Ishikawa (cell line): ENCODE results near the gene LZIC.

Source experiments
- CEBPB ChIP-seq: IDR thresholded peaks from 2 replicates; pipeline ENCODE4 v1.6.1; 2012
- EGR1 ChIP-seq: IDR thresholded peaks from 2 replicates; pipeline ENCODE4 v1.6.1; 2012
- EP300 ChIP-seq: IDR thresholded peaks from 2 replicates; pipeline ENCODE4 v1.6.1; 2012; ENCODE audit warnings: borderline replicate concordance
- RAD21 ChIP-seq: IDR thresholded peaks from 2 replicates; pipeline ENCODE4 v1.6.1; 2012; ENCODE audit warnings: low read depth
- TAF1 ChIP-seq: IDR thresholded peaks from 2 replicates; pipeline ENCODE4 v1.6.1; 2012; ENCODE audit warnings: low read depth, mild to moderate bottlenecking

- no peak for TF ChIP-seq TAF1
- TF ChIP-seq RAD21 = no peak
- no peak for TF ChIP-seq EGR1
- no peak for TF ChIP-seq CEBPB
- no peak for TF ChIP-seq EP300
Measured at GRCh38 chr1:9903801-9904527, 39.2 kb downstream of the LZIC start.
